Testis (tissue), 2 donors: Measurements from ENCODE around the gene ZNF160.

Experiments
- CTCF ChIP-seq, 3 experiments: fragments of 450-650 bp in 2 of 3; fragments of 200-600 bp in 1 of 3; sonication (generic) in 1 of 3; IDR thresholded peaks; one replicate each; pipeline ENCODE4 v1.5.1; 2016 to 2019; ENCODE audit warnings: antibody characterized with exemption in 3 of 3, mild to moderate bottlenecking in 2 of 3, moderate library complexity in 1 of 3
- POLR2A ChIP-seq: fragments of 450-650 bp; IDR thresholded peaks from one replicate; pipeline ENCODE4 v1.6.1; 2017; ENCODE audit warnings: antibody characterized with exemption, mild to moderate bottlenecking, moderate library complexity

GRCh38 chr19:53019684-53020083 lies 83.5 kb downstream of the ZNF160 start:
- no peak for TF ChIP-seq POLR2A
- TF ChIP-seq CTCF (IDR thresholded peaks at IDR 0.05) = no peak
